VCaP (cell line): ENCODE results near the gene RAB25.
A peak's percentile ranks its signal among the peaks of the same experiment; 100 is the strongest.

Source experiments
- H3K27ac ChIP-seq: fragments of 450-650 bp; 2 replicates; pipeline ENCODE4 v1.5.1; 2017
- CTCF ChIP-seq: fragments of 450-650 bp; conservative IDR thresholded peaks from 2 replicates; pipeline ENCODE4 v1.5.1; 2017; ENCODE audit warnings: mild to moderate bottlenecking, moderate library complexity

RAB25 gene

GRCh38 chr1:156099282-156099681 is 38.3 kb downstream of the RAB25 start:
- no peak overlapping the region for H3K27ac ChIP-seq

GRCh38 chr1:156100205-156100995 is 39.4 kb downstream of the RAB25 start:
- no peak overlapping the region for H3K27ac ChIP-seq

More at GRCh38 chr1:156099282-156099681, 38.3 kb downstream of the RAB25 start:
- TF ChIP-seq CTCF: no peak

DNA sequence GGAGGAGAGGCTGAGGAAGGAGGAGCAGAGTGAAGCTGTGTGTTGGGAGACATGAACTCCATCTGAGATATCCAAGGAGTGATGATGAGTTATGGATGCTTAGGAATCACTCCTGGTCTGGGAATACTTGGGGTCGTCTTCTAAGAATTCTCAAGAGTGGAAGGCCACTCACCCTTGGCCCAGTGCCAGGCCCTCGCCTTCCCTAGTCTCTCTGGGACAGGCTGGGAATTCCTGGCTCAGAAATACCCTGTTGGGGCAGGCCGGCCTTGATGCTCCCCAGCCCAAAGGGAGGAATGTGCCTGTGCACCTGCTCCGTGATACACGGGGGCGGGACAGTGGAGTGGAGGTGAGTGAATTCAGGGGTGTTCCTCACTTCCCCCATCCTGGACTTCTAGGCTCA is 40.9 kb downstream of the RAB25 start:
- H3K27ac ChIP-seq: no peak overlapping the region
- TF ChIP-seq CTCF: no peak

More at GRCh38 chr1:156100205-156100995, 39.4 kb downstream of the RAB25 start:
- no peak for TF ChIP-seq CTCF

- no peak for TF ChIP-seq CTCF
- H3K27ac ChIP-seq: peak overlapping the region; percentile 77; the same call in 1 of the 2 replicates
These were observed 41.9 kb downstream of the RAB25 start for GRCh38 chr1:156102633-156103511.

DNA sequence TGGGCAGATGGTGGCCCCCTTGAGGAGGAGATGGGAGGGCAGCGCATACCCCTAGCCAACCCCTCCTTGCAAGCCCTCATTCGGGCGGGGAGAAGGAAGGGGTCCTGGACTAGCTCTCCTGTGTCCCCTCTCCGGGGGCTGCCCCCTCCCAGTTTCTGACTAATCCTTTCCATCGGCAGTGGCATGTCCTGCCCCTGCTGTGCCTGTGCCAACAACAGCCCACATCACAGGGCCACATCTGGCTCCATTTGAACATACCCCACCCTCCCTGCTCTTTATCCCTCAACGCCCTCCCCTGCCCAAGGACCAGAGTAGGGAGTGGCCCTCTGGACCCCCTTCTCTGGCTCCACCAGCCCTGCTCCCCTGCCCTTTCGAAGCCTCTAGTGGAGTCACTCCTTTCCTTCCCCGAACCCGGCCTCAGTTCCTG is 42.6 kb downstream of the RAB25 start:
- H3K27ac ChIP-seq: peak overlapping the region; percentile 77
- TF ChIP-seq CTCF: no peak

DNA sequence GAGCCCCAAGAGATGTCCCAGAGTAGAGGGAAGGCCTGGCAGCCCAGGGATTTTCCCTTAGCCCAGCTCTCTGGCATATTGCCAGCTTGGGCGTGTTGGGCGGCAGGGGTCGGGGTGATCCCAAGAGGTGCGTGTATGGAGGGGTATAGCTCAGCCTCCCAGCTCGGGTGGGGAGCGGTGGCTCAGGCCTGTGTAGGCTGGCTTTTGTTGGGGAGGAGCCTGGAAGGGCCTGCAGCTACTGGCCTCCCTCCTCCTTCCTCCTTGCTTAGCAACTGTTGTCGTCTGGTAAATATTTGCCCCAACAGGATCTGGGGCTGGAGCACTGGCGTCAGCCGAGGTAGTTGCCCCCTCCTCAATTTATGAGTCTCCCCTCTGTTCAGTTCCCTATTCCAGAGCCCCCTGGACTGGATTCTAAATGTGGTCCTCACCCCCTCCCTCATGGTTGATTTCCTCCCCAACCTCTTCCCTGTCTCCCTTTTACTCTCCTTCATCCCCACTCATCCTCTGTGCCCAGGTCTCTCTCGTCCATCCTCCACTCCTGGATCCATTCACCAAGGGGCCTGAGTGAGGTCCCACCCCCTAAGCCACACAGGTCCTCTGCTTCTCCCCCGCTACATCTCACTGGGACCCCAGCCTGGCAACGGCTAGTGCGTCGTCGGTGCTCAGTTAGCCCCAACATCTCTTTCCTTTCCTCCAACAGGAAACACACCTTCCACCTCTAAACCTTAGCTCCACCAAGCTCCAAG is 43.3 kb downstream of the RAB25 start:
- H3K27ac ChIP-seq: peak overlapping the region; percentile 77
- no peak for TF ChIP-seq CTCF
